AG08395 (cell line): ENCODE results near the gene BRWD1.

Experiments
- DNase-seq: peaks from one replicate; pipeline ENCODE4 v3.0.0; 2012; ENCODE audit warnings: mixed read lengths, low spot score

BRWD1 gene

GRCh38 chr21:39327727-39328126, 14.3 kb upstream of the BRWD1 start:
- no peak for DNase-seq

- no peak for DNase-seq
These were observed 13.3 kb upstream of the BRWD1 start for GRCh38 chr21:39326607-39327307.

GRCh38 chr21:39325458-39325857, 12.0 kb upstream of the BRWD1 start:
- no peak for DNase-seq

DNA sequence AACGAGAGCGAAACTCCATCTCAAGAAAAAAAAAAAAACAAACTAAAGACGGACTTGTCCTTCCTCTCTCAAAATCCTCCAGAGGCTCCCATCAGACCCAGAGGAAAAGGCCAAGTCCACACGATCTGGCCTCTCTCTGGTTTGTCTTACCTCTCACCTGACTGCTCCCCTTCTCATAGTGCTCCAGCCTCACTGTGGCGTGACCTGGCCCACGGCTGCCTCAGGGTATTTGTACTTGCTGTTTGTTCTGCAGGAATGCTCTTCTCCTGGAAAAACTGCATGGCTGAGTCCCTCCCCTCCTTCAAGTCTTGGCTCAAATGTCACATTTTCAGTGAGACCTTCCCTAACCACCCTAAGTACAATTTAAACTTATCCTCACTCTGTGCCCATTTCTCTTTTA, 8.0 kb upstream of the BRWD1 start:
- no peak for DNase-seq

GRCh38 chr21:39319814-39320332, 6.4 kb upstream of the BRWD1 start:
- peak; percentile 53 for DNase-seq

DNA sequence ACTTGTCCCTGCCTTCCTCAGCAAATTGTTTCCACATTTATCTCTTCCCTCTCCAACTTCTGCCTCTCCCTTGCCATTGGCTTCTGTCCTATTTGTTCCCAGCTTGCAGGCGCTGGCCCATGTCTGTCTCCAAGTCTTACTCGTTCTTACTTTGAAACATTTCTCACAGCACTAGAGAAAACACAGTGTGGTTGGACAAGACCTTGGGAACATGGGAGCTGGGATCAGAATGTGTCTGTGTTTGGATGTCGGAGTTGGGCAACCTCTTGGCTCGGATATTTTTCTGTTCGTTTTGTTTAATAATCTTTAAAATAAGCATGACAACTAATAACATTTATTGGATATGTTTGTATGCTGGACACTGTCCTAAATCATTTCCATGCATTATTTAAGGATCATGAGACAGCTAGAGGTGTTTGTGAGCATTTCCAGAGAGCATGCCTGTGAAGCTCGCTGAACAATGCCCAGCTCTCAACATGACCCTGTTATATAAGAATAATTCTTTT, 5.9 kb upstream of the BRWD1 start:
- peak; percentile 55 for DNase-seq

DNA sequence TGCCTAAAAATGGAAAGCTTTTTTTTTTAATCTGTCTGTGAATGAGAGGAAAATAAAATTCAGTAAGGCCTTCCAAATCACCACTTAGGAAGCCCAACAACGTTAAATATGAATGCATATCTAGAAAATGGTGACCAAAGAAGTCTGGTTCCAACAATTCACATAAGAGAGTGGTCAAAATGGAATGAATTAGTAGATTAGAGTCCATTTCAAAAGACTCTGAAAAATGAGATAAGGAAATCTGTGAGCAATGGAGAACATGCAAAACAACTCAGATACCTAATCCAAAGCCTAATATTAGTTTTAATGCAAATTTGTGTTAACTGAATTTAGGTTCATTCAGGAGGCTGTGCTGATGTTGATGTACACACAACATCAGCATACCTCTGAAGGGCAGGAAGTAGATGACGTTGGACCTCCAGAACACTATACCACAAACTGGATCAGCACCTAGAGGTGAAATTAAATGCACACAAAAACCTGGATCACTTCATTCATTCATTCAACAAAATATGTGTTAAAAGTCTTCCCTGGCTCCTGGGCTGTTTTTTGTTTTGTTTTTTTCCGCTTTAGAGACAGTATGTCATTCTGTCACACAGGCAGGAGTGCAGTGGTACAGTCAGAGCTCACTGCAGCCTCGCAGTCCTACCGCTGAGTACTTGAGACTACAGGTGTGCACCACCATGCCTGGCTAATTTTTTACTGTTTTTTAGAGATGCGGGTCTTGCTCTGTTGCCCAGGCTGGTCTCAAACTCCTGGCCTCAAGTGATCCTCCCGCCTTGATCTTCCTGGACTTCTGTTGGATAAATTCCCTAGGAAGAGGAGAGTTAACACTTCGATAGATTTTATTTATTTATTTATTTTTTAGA, 4.9 kb upstream of the BRWD1 start:
- no peak for DNase-seq

DNA sequence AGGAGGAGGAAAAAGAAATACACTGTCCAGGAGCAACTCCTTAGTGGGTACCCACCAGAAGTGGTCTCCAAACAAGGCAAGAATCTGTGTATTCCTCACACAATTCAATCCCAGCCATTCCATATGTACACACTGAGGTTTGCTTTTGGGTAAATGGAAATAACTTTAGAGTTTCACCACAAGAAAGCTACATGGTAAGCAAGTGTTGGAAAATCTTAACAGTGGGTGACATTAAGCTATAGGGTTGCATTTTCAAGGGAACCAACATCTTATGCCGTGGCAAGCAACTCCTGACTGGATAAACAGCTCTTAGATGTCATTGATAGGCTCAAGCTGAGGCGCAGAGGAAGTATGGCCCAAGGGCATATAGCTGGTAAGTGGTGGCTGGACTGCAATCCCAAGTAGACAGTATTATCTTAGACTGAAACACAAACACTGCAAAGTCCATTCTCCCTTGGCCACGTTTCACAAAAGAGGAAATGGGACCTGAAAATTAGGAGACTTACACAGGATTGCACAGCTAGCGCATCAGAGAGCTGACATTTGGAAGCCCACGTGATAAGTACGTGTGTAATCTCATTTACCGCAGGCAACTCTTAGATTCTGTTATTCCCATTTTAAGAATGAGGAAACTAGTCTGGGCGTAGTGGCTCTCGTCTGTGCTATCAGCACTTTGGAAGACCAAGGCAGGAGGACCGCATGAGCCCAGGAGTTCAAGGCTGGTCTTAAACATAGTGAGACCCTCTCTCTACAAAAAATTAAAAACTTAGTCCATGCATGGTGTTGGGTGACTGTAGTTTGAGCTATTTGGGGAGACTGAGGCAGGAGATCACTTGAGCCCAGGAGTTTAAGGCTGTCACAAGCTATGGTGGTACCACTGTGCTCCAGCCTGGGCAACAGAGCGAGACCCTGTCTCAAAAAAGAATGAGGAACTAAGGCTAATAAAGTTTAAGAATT, 4.0 kb upstream of the BRWD1 start:
- no peak for DNase-seq

DNA sequence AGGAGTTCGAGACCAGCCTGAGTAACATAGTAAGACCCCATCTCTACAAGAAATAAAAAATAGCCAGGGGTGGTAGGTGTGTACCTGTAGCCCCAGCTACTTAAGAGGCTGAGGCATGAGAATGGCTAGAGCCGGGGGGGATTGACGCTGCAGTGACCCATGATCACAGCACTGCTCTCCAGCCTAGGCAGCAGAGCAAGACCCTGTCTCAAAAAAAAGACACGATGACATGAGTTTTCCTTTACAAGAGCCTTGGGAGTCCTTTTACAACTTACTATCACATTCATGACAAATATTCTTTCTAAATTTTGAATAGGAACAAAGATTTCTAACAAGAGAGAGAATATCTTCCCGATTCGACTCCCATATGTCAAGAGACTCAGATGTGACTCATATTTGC, 3.3 kb upstream of the BRWD1 start:
- DNase-seq, result no peak

- no peak for DNase-seq
These were observed 2.4 kb upstream of the BRWD1 start for GRCh38 chr21:39315603-39316445.

GRCh38 chr21:39314143-39315027, 953 bp upstream of the BRWD1 start:
- peak; percentile 39 for DNase-seq

GRCh38 chr21:39313042-39313570, 326 bp downstream of the BRWD1 start:
- no peak for DNase-seq

GRCh38 chr21:39312112-39313041, 1.1 kb downstream of the BRWD1 start:
- peak; percentile 100 for DNase-seq

GRCh38 chr21:39311164-39311563, 2.3 kb downstream of the BRWD1 start:
- no peak for DNase-seq

DNA sequence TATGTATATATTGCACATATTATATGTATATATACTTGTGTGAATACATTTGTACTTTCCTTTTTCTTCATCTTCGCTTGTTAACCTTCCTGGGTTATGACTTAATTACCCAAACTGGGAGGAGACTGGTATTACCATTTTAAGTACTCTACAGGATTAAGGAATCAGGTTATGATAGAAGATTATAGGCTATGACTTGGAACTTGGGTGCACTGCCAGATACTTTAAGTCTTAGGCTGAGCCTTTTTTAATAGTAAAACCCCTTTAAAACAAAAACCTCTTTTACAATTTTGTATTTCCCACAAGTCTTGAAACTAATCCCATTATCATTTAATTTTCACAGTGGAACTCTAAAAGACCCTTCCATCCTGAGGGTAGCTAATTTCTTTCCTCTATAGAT, 6.0 kb downstream of the BRWD1 start:
- DNase-seq, result no peak

- DNase-seq, result no peak
These were observed 12.8 kb downstream of the BRWD1 start for GRCh38 chr21:39300587-39300986.

DNA sequence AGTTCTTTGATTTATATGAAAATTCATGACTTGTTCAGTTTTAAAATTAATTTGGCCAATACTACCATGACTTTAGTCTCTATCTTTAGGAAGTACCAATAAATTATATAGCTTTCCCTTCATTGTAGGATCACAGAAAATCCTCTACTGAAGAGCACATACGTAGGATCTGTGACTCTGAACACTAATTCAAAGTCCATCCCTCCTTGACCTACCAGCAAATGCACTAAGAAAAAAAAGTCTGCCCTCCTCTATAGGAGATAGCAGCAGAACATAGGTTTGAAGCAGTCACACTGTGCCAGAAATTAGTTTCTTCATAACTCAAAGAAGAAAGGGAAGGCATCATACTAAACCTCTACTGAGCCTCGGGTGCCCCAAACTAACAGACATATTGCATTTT, 16.5 kb downstream of the BRWD1 start:
- DNase-seq, result no peak

- no peak for DNase-seq
These were observed 24.4 kb downstream of the BRWD1 start for GRCh38 chr21:39288987-39289386.
